Sigmoid colon (tissue), 7 donors: ENCODE measurements around the gene EDN3. TPM values are rescaled to one million over a fixed set of nuclear protein-coding genes. Genes with fewer than 3 reads are reported as not detected.

Source experiments
- DNase-seq: peaks from one replicate; pipeline ENCODE4 v3.0.0-alpha.2; 2019
- H3K27ac ChIP-seq, 4 donors: fragments of 200-600 bp; sonication (generic); one replicate each; pipeline ENCODE4 v1.5.1; 2016 to 2019; ENCODE audit warnings: mild to moderate bottlenecking in 1 of 4
- H3K27me3 ChIP-seq, 3 donors: fragments of 200-600 bp; sonication (generic); one replicate each; pipeline ENCODE4 v1.5.1; 2019; ENCODE audit warnings: mild to moderate bottlenecking in 1 of 3
- H3K36me3 ChIP-seq, 4 donors: fragments of 200-600 bp; sonication (generic); one replicate each; pipeline ENCODE4 v1.5.1; 2016 to 2019
- H3K4me1 ChIP-seq, 4 donors: fragments of 200-600 bp; sonication (generic); one replicate each; pipeline ENCODE4 v1.5.1; 2017 to 2019
- H3K4me3 ChIP-seq, 4 donors: fragments of 200-600 bp; sonication (generic); one replicate each; pipeline ENCODE4 v1.5.1; 2017 to 2019; ENCODE audit warnings: mild to moderate bottlenecking in 2 of 4, moderate library complexity in 1 of 4
- H3K9me3 ChIP-seq, 4 donors: fragments of 200-600 bp in 3 of 4; sonication (generic) in 3 of 4; one replicate each; pipeline versions ENCODE4 v1.5.1 to v1.6.1; 2013 to 2019
- CTCF ChIP-seq, 4 experiments: fragments of 450-650 bp in 3 of 4; fragments of 200-600 bp in 1 of 4; IDR thresholded peaks; one replicate each; pipeline ENCODE4 v1.5.1; 2016 to 2019; ENCODE audit warnings: antibody characterized with exemption in 4 of 4, mild to moderate bottlenecking in 3 of 4, moderate library complexity in 2 of 4
- EP300 ChIP-seq, 4 donors: sonication (generic); formaldehyde crosslinking; IDR thresholded peaks; one replicate each; pipeline ENCODE4 v1.6.1; 2017; ENCODE audit warnings: antibody characterized with exemption in 4 of 4
- POLR2A ChIP-seq, 2 donors: fragments of 450-650 bp; IDR thresholded peaks; one replicate each; pipeline ENCODE4 v1.6.1; 2016; ENCODE audit warnings: antibody characterized with exemption in 2 of 2, mild to moderate bottlenecking in 2 of 2, moderate library complexity in 2 of 2
- POLR2AphosphoS5 ChIP-seq, 4 donors: sonication (generic); formaldehyde crosslinking; IDR thresholded peaks; one replicate each; pipeline ENCODE4 v1.6.1; 2017; ENCODE audit warnings: antibody characterized with exemption in 4 of 4
- WGBS, 2 donors: extraction: QIAGEN DNeasy Blood & Tissue Kit; methylation state at CpG; one replicate each; pipeline ENCODE4 v1.1.7; 2013; 5-methylcytosine and 5-hydroxymethylcytosine counted together
- intact Hi-C: fragments of 100-400 bp; cut with DNase I; formaldehyde crosslinking; loops from one replicate; pipeline ENCODE4 v1.15.1; 2023
- polyA plus RNA-seq, 3 donors: library from polyadenylated mRNA; stranded (reverse); fragments of 200-250 nt; gene quantifications; one replicate each; pipeline ENCODE4 v1.2.3, GENCODE V29; 2013
- total RNA-seq, 4 donors: library from RNA; depleted of rRNA; stranded (reverse); fragments of >200 nt; gene quantifications; one replicate each; pipeline ENCODE4 v1.1.0, GENCODE V29; 2016
- donor health status: healthy with polysubstance abuse.
- donor health status: Bipolar disorder and iron deficiency.
- donor health status: healthy.

The EDN3 gene
- total and polyA plus RNA-seq, 7 donors, result 0.27 to 28.8 (median 1.8) TPM

- Histone ChIP-seq H3K4me1 (no peaks in the 10 kb centered on the region), H3K27me3 (no peaks in the 10 kb centered on the region), H3K9me3 (no peaks in the 10 kb centered on the region), H3K4me3 (no peak overlapping the region), H3K36me3 (no peaks in the 10 kb centered on the region), H3K27ac (no peak overlapping the region)
- intact Hi-C loops, result no loop called here
- TF ChIP-seq POLR2A (IDR thresholded peaks at IDR 0.05) (no peak), CTCF (IDR thresholded peaks at IDR 0.05) (no peak)
- DNase-seq, result no peak
- 53 to 59% methylated on average over 28 of the region's 28 CpGs for WGBS, 2 donors
These were observed 41.9 kb downstream of the EDN3 start for GRCh38 chr20:59342023-59342957.

GRCh38 chr20:59346061-59346460 lies 45.6 kb downstream of the EDN3 start:
- H3K36me3 ChIP-seq, result no peaks in the 10 kb centered on the region
- H3K27me3 ChIP-seq, result no peaks in the 10 kb centered on the region
- intact Hi-C loops, result no loop called here
- no peaks in the 10 kb centered on the region for H3K9me3 ChIP-seq
- TF ChIP-seq POLR2A (IDR thresholded peaks at IDR 0.05) (no peak), EP300 (IDR thresholded peaks at IDR 0.05) (no peak), CTCF (IDR thresholded peaks at IDR 0.05) (no peak), POLR2AphosphoS5 (IDR thresholded peaks at IDR 0.05) (no peak)
- no peak overlapping the region for H3K4me3 ChIP-seq
- DNase-seq, result no peak
- WGBS, 2 donors, result 94 to 96% methylated on average over 2 of the region's 2 CpGs
- no peak overlapping the region for H3K27ac ChIP-seq
- peaks cover 0 to 3% (median 2%) of the 10 kb centered on the region in 4 donors for H3K4me1 ChIP-seq

- H3K9me3 ChIP-seq, result no peaks in the 10 kb centered on the region
- no peak overlapping the region for H3K4me3 ChIP-seq
- no peak for DNase-seq
- 92 to 94% methylated on average over 1 of the region's 1 CpG for WGBS, 2 donors
- TF ChIP-seq EP300 (IDR thresholded peaks at IDR 0.05), result no peak
- no peak for TF ChIP-seq CTCF (IDR thresholded peaks at IDR 0.05)
- TF ChIP-seq POLR2AphosphoS5 (IDR thresholded peaks at IDR 0.05), result no peak
- TF ChIP-seq POLR2A (IDR thresholded peaks at IDR 0.05), result no peak
- intact Hi-C loops, result no loop called here
- H3K36me3 ChIP-seq, result no peaks in the 10 kb centered on the region
- H3K4me1 ChIP-seq, result peaks cover 0 to 7% (median 6%) of the 10 kb centered on the region in 4 donors
- no peak overlapping the region for H3K27ac ChIP-seq
- no peaks in the 10 kb centered on the region for H3K27me3 ChIP-seq
These were observed 48.9 kb downstream of the EDN3 start for GRCh38 chr20:59349277-59349676.

- TF ChIP-seq CTCF (IDR thresholded peaks at IDR 0.05) (no peak), POLR2A (IDR thresholded peaks at IDR 0.05) (no peak), POLR2AphosphoS5 (IDR thresholded peaks at IDR 0.05) (no peak), EP300 (IDR thresholded peaks at IDR 0.05) (no peak)
- peaks cover 0 to 7% (median 6%) of the 10 kb centered on the region in 4 donors for H3K4me1 ChIP-seq
- no peak for DNase-seq
- H3K27ac ChIP-seq, result no peak overlapping the region
- no peak overlapping the region for H3K4me3 ChIP-seq
- no peaks in the 10 kb centered on the region for H3K27me3 ChIP-seq
- no peaks in the 10 kb centered on the region for H3K9me3 ChIP-seq
- 82% methylated on average over 10 of the region's 10 CpGs for WGBS, 2 donors
- H3K36me3 ChIP-seq, result no peaks in the 10 kb centered on the region
- intact Hi-C loops, result no loop called here
These were observed 50.1 kb downstream of the EDN3 start for GRCh38 chr20:59350330-59351156.
